Testis (tissue), 3 donors: ENCODE data around the gene GRAMD1B. TPM values are rescaled to one million over a fixed set of nuclear protein-coding genes. Genes with fewer than 3 reads are reported as not detected.

Source experiments
- DNase-seq: peaks from one replicate; pipeline ENCODE4 v3.0.0-alpha.2; 2019
- H3K27ac ChIP-seq, 2 donors: fragments of 200-600 bp; sonication (generic); one replicate each; pipeline ENCODE4 v1.5.1; 2019
- H3K27me3 ChIP-seq: fragments of 200-600 bp; sonication (generic); one replicate; pipeline ENCODE4 v1.5.1; 2019
- H3K36me3 ChIP-seq: fragments of 200-600 bp; sonication (generic); one replicate; pipeline ENCODE4 v1.5.1; 2017; ENCODE audit warnings: low read depth; ENCODE audit errors: missing control alignments
- H3K4me1 ChIP-seq: fragments of 200-600 bp; sonication (generic); one replicate; pipeline ENCODE4 v1.5.1; 2019
- H3K4me3 ChIP-seq, 2 donors: fragments of 200-600 bp; sonication (generic); one replicate each; pipeline ENCODE4 v1.5.1; 2017 to 2019
- H3K9me3 ChIP-seq: fragments of 200-600 bp; sonication (generic); one replicate; pipeline ENCODE4 v1.5.1; 2017
- POLR2A ChIP-seq: fragments of 450-650 bp; IDR thresholded peaks from one replicate; pipeline ENCODE4 v1.6.1; 2017; ENCODE audit warnings: antibody characterized with exemption, mild to moderate bottlenecking, moderate library complexity
- WGBS, 2 donors: methylation state at CpG; one replicate each; pipeline ENCODE4 v1.1.5; 2018; 5-methylcytosine and 5-hydroxymethylcytosine counted together
- intact Hi-C: fragments of 100-400 bp; cut with DNase I; formaldehyde crosslinking; loops from one replicate; pipeline ENCODE4 v1.15.1; 2023; ENCODE audit warnings: low total_unique reads
- polyA plus RNA-seq: library from polyadenylated mRNA; stranded (reverse); fragments of 350-450 nt; fragmentation: Illumina TruSeq; extraction: RNeasy Lipid Tissue Mini Kit (QIAGEN cat#74804); gene quantifications from one replicate; pipeline ENCODE4 v1.2.3, GENCODE V29; 2014; ENCODE audit warnings: low read depth, low replicate concordance; ENCODE audit not compliant: insufficient read depth
- total RNA-seq, 2 donors: library from RNA; depleted of rRNA; stranded (reverse); fragments of >200 nt; gene quantifications; one replicate each; pipeline ENCODE4 v1.2.3, GENCODE V29; 2016
- TF ChIP-seq, protein P1 (sequence below), 3 experiments: fragments of 450-650 bp in 2 of 3; fragments of 200-600 bp in 1 of 3; sonication (generic) in 1 of 3; IDR thresholded peaks; one replicate each; pipeline ENCODE4 v1.5.1; 2016 to 2019; ENCODE audit warnings: antibody characterized with exemption in 3 of 3, mild to moderate bottlenecking in 2 of 3, moderate library complexity in 1 of 3

The GRAMD1B gene
- total and polyA plus RNA-seq, 3 donors from 2014 or later = 48.1 to 78.9 (median 48.9) TPM

DNA sequence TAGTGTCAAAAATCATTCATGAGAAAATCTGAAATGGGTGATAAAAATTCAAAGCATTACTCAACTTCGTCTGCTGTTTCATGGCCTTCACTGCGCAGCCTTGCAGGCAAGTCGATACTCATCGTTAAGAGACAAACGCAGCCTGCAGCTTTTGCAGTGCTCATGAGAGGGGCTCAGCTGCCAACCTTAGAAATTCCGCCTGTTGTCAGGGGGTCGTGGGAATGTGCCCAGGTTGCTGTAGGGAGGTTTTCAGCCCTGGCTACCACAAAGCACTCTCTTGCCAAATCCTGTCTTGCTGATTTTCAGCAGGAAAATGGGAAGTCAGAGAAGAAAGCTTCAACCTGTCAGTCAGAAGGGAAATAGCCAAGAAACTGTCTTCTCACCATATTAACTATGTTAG is 25.4 kb upstream of the GRAMD1B start:
- H3K4me1 ChIP-seq = peaks cover 6% of the 10 kb centered on the region
- peak overlapping the region; percentile 43 to 66 for H3K27ac ChIP-seq
- WGBS, 2 donors = 51 to 67% methylated on average over 7 of the region's 7 CpGs
- no peak for TF ChIP-seq POLR2A
- TF ChIP-seq, protein P1, sequence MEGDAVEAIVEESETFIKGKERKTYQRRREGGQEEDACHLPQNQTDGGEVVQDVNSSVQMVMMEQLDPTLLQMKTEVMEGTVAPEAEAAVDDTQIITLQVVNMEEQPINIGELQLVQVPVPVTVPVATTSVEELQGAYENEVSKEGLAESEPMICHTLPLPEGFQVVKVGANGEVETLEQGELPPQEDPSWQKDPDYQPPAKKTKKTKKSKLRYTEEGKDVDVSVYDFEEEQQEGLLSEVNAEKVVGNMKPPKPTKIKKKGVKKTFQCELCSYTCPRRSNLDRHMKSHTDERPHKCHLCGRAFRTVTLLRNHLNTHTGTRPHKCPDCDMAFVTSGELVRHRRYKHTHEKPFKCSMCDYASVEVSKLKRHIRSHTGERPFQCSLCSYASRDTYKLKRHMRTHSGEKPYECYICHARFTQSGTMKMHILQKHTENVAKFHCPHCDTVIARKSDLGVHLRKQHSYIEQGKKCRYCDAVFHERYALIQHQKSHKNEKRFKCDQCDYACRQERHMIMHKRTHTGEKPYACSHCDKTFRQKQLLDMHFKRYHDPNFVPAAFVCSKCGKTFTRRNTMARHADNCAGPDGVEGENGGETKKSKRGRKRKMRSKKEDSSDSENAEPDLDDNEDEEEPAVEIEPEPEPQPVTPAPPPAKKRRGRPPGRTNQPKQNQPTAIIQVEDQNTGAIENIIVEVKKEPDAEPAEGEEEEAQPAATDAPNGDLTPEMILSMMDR (IDR thresholded peaks at IDR 0.05) = no peak
- no peaks in the 10 kb centered on the region for H3K36me3 ChIP-seq
- no peaks in the 10 kb centered on the region for H3K27me3 ChIP-seq
- H3K9me3 ChIP-seq = no peaks in the 10 kb centered on the region
- H3K4me3 ChIP-seq = no peak overlapping the region
- DNase-seq = peak; percentile 23
- intact Hi-C loops = loop anchor here (5.0 kb wide), 1 partner anchor 73 kb away; no protein-coding TSS in a partner anchor

DNA sequence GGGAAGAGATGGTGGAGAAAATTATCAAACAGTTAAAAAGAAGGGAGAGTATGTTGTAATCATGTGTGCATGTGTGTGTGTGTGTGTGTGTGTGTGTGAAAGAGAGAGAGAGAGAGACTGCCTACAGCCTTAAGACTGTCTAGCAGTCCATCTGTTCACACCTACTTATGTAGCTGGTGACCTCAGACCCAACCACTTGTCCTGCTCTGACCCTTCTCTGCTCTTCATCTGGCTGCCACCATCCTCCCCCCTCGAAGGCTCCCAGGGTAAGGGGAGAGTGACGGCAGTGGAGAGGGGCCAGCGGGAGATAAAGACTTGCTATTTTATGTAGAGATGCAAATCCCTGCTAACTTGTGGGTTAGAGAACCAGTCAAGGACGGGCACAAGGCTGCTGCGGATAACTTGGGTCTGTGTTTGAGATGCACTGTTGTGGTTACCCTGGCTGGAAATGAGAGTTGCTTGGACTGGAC is 24.9 kb upstream of the GRAMD1B start:
- DNase-seq = peak; percentile 39
- no peak for TF ChIP-seq POLR2A
- TF ChIP-seq, protein P1 (IDR thresholded peaks at IDR 0.05) = no peak
- no peak overlapping the region for H3K4me3 ChIP-seq
- H3K36me3 ChIP-seq = no peaks in the 10 kb centered on the region
- 58 to 65% methylated on average over 5 of the region's 5 CpGs for WGBS, 2 donors
- intact Hi-C loops = loop anchor here (5.0 kb wide), 1 partner anchor 72 kb away; no protein-coding TSS in a partner anchor
- peak overlapping the region; percentile 51 to 66 for H3K27ac ChIP-seq
- H3K4me1 ChIP-seq = peaks cover 6% of the 10 kb centered on the region
- no peaks in the 10 kb centered on the region for H3K9me3 ChIP-seq
- H3K27me3 ChIP-seq = no peaks in the 10 kb centered on the region

DNA sequence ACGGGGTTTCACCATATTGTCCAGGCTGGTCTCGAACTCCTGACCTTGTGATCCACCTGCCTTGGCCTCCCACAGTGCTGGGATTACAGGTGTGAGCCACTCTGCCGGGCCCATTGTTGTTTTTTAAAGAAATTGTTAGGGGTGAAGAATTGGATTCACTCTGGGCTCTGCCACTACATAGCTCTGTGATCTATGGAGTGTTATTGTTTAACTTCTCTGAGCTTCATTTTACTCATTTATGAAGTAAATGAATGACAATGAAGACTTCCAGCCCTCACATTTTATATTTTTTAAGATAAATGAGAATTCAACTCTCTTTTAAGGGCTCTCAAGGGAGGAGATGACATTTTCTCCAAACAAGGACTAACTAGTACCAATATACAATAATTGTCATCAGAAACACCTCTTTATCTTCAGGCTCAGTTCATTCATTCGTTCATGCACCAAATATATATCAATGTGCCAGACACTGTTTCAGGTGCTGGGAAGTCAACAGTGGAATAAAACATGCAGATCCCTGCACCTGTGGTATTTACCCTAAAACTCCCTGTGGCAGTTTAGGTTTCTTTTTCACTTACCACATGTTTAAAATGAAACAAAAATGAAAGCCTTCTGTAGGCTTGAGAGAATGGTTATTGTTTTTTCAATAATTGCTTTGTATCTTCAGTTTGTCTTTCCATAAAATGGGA is 23.5 kb upstream of the GRAMD1B start:
- WGBS, 2 donors = 67 to 75% methylated on average over 4 of the region's 4 CpGs
- intact Hi-C loops = loop anchor here (5.0 kb wide), 1 partner anchor 71 kb away; no protein-coding TSS in a partner anchor

DNA sequence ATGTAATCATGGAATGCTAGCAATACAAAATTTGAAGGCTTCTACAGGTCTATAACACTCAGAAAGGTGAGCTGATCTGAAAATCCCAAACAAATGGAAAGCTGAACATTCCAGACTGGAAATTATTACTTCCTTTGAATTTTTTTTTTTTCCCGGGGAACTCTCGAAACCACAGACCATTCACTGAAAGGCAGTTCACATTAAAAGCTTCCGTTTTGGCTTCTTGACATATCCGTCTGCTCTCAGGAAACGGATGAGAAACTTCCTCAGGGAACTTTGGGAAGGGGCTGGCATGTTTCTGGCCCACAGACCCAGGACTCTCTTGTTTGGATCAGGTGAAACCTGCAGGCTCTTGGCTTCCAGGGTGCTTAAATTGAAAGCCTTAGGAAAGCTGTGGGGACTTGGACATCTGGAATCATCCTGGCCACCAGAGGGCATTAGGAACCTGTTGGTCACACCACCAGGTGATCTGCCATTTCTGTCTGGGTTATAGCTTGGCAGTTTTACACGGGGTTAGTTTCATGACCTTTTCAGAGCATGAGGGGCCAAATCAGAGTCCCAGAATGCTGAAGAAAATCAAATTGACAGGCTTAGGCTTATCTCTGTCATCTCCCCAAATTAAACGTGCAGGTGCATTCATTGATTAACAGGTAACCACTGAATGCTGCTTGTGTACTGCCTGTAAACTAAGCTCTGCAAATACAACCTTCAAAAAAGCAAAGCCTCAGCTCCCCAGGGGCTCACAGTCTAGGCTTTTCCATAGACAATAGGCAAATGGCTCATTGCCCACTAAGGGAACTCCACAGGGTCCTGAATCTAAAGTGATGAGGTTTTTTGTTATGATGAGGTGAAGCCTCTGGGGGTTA is 22.7 kb upstream of the GRAMD1B start:
- no peak overlapping the region for H3K27ac ChIP-seq
- WGBS, 2 donors = 20 to 39% methylated on average over 7 of the region's 7 CpGs
- peaks cover 6% of the 10 kb centered on the region for H3K4me1 ChIP-seq
- DNase-seq = peak; percentile 84
- intact Hi-C loops = loop anchor here (5.0 kb wide), 1 partner anchor 70 kb away; no protein-coding TSS in a partner anchor
- H3K36me3 ChIP-seq = no peaks in the 10 kb centered on the region
- H3K4me3 ChIP-seq = no peak overlapping the region
- TF ChIP-seq, protein P1 (IDR thresholded peaks at IDR 0.05) = peak; percentile 56 to 63 (median 60)
- TF ChIP-seq POLR2A = no peak
- no peaks in the 10 kb centered on the region for H3K27me3 ChIP-seq
- H3K9me3 ChIP-seq = no peaks in the 10 kb centered on the region

More for the DNA sequence above, 23.5 kb upstream of the GRAMD1B start:
- no peaks in the 10 kb centered on the region for H3K36me3 ChIP-seq
- H3K27ac ChIP-seq = no peak overlapping the region
- no peak for DNase-seq
- no peak overlapping the region for H3K4me3 ChIP-seq
- no peaks in the 10 kb centered on the region for H3K9me3 ChIP-seq
- no peaks in the 10 kb centered on the region for H3K27me3 ChIP-seq
- TF ChIP-seq, protein P1 (IDR thresholded peaks at IDR 0.05) = no peak
- no peak for TF ChIP-seq POLR2A
- H3K4me1 ChIP-seq = peaks cover 6% of the 10 kb centered on the region
